Raji (cell line): Measurements from ENCODE around the gene CDCA3.

Source experiments
- POLR2A ChIP-seq: IDR thresholded peaks from 2 replicates; pipeline ENCODE4 v1.6.1; 2011; ENCODE audit warnings: low read depth, low read length, control low read depth; ENCODE audit not compliant: insufficient read depth

The CDCA3 gene

DNA sequence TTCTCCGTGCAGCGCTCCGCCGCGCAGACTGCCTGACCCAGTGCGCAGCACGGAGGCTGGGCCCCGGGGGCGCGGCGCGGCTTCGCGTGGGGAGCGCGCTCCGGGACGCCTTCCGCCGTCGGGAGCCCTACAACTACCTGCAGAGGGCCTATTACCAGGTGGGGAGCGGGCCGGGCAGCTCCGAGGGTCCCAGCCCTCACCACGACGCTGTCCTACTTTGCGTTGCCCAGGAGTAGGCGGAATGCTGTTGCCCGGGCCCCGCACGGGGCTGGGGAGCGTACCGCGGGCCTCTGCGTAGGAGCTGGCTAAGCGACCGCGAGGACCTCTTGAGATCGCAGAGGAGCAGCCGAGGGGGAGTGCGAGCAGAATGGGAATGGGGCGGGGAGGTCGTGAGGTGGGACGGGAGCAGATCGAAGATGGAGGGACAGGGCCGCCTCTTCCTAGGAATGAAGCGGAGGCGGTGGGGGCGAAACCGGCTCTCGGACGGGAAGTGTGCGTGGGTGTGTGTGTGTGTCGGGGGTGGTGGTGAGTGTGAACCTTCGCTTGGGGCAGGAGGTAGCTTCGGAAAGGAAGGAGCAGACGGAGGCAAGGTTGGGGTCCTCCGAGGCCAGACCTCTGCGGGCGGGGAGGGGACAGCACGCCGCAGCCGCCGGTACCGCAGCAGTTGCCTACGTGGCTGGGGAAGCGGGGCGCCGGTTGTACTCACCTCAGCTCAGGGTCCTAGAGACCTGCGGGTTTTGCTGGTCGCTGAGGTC is 22.1 kb downstream of the CDCA3 start:
- TF ChIP-seq POLR2A, result no peak

DNA sequence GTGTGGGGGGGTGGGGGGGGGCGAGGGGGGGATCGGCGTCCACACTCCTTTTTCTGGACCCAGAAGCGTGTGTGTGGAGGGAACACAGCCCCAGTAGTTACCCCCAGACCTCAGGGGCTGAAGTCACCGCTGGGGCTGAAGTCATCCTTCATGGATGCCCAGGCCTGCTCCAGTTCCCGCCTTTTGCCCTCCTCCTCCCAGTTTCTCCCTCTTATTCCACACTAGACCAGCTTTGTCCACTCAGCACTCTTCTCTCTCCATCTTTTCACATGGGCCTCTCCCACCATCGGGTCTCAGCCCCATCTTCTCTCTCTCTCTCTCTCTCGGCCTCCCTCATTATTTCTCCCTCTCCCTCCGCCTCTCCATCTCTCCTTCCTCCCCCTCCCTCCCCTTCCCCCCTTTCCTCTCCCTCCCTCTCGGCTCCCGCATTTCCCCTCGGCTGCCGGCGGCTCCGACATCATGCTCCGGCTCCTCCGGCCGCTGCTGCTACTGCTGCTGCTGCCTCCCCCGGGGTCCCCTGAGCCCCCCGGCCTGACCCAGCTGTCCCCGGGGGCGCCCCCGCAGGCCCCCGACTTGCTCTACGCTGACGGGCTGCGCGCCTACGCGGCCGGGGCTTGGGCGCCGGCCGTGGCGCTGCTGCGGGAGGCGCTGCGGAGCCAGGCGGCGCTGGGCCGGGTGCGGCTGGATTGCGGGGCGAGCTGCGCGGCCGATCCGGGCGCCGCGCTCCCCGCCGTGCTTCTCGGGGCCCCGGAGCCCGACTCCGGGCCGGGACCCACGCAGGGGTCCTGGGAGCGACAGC is 22.9 kb downstream of the CDCA3 start, which contains the start of gene P3H3:
TSS of gene P3H3 (plus strand) at position 426 of the 799 bp plus-strand sequence. CDS start at position 460, 34 bp downstream.
- no peak for TF ChIP-seq POLR2A

DNA sequence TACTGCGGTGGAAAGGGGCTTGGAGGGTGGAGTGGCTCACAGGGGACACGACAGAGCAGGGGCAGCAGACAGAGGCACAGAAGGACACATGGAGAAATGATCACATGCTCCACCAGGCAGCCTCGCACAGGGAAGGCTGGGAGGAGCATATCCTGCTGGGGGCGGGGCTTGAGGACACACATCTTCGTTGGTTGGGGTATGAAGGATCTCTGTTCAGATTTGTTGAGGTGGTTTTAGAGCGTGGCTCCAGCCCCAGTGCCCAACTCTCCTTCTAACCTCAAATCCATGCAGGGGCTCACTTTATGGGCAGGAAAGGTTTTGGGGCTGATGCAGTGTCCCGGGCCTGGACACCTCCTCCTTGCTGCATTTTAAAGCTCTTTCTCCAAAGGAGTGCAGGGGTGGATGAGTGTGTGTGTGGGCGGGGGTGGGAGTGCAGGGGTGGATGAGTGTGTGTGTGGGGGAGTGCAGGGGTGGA is 23.6 kb downstream of the CDCA3 start:
- no peak for TF ChIP-seq POLR2A

DNA sequence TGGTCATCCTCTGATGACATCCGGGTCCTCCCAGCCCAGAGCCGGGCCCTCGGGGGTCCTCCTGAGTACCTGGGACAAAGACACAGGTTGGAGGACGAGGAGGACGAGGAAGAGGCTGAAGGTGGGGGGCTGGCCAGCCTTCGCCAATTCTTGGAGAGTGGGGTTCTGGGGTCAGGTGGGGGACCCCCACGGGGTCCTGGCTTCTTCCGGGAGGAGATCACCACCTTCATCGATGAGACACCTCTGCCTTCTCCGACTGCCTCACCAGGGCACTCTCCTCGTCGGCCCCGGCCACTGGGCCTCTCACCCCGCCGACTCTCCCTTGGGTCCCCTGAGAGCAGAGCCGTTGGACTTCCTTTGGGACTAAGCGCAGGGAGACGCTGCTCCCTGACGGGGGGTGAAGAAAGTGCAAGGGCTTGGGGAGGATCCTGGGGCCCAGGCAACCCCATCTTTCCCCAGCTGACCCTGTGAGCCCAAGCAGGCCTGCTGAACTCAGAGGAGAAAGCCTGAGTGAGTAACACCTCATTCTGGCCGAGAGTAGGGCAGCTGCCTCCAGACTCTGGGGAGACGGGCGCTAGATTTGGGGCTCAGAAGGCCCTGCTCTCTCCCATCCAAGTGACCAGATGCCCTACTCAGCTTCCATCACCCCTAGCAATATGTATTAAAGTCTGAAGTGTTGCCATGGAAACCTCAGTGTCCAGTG is 24.2 kb downstream of the CDCA3 start:
- TF ChIP-seq POLR2A, result no peak

DNA sequence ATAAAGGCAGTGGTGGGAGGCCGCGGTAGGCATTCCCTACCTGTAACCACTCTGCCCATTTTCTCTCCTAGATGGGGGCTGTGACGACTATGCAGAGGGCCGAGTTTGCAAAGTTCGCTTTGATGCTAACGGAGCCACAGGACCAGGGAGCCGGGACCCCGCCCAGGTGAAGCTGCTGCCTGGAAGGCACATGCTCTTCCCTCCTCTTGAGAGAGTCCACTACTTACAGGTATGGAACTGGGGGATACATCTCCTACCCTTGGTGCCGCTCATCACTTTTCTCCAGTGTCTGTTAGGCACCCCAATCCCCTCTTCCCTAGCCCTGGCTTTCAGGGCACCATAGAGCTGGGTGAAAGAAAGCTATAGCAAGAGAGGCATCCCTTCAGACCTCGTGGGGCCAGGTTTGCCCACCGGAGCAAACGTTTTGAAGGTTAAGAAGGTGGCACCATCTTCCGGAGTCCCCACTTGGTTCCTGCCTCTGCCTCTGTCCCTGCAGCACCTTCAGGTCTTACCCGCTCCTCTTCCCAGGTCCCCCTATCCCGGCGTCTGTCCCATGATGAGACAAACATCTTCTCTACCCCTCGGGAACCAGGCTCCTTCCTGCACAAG is 24.9 kb downstream of the CDCA3 start:
- no peak for TF ChIP-seq POLR2A

GRCh38 chr12:6825398-6826124 is 25.5 kb downstream of the CDCA3 start:
- TF ChIP-seq POLR2A, result no peak

DNA sequence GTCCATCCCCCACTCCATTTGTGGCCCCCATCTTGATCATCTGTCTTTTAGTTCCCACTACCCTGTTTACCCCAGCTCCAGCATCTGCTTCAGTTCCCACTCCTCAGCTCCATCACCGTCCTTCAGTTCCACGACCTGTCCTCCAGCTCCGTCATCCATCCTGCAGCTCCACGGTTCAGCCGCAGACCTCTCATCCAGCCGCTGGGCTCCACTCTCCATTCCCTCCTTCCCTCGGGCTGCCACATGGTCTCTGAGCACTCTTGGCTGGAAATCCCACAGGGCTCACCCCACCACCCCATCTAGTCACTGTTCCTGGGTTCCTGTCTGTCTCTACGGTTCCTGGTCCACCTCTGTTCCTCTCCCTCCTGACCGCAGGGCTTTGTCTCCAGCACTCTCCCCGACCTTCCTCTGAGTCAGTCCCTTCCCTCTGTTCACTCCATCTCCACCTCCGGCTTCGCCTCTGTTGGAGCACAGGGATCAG is 26.1 kb downstream of the CDCA3 start:
- no peak for TF ChIP-seq POLR2A

DNA sequence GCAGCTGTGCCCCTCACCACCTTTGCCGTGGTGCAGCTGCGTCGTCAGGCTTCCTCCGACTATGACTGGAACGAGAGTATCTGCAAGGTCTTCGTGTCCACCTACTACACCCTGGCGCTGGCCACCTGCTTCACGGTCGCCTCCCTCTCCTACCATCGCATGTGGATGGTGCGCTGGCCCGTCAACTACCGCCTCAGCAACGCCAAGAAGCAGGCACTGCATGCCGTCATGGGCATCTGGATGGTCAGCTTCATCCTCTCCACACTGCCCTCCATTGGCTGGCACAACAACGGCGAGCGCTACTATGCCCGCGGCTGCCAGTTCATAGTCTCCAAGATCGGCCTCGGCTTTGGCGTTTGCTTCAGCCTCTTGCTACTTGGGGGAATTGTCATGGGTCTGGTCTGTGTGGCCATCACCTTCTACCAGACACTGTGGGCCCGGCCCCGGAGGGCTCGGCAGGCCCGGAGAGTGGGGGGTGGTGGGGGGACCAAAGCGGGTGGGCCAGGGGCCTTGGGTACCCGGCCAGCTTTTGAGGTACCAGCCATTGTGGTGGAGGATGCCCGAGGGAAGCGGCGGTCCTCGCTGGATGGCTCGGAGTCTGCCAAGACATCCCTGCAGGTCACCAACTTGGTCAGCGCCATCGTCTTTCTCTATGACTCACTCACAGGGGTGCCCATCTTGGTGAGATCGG is 26.9 kb downstream of the CDCA3 start:
- no peak for TF ChIP-seq POLR2A

DNA sequence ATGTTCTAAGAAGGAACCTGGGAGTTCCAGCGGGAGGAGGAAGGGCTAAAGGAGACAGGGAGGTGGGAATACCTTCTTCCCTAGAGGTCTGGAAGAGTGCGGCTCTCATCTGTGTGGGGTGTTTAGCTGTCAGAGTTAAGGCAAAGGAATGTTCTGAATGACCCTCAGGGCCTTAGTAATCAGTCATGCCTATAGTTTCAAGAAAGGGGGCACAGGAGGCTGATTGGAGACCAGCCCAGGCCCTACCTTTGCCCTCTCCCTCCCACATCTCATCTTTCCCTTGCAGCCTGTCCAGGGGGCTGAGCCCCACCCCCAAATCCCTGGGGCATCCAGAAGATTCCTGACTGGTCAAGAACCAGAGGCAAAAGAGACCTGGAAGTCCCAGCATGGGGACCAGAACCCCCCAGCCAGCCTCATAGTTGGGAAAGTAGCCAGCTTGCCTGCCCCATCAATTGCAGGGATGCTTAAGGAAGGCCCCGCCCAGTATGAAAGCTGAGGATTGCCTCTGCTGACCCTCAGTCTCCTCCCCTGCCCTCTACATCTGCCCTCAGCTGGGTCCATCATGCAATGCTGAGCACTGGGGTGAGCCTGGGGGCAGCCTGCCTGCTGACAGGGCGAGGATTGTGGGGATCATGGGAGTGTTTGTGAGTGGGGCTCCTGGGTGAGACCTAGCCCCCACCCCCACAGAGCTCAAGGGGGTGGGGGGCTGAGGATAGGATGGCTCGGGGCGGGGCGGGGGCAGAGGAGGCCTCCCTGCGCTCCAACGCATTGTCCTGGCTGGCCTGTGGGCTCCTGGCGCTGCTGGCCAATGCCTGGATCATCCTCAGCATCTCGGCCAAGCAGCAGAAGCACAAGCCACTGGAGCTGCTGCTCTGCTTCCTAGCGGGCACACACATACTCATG is 27.7 kb downstream of the CDCA3 start:
- no peak for TF ChIP-seq POLR2A

GRCh38 chr12:6822426-6823135 is 28.5 kb downstream of the CDCA3 start:
- TF ChIP-seq POLR2A, result no peak

- TF ChIP-seq POLR2A, result no peak
Observed at GRCh38 chr12:6821591-6822425, 29.3 kb downstream of the CDCA3 start, which contains the start of gene GPR162. Gene GPR162 (plus strand): TSS chr12:6821821. CDS start chr12:6823899, 2,078 bp downstream.

GRCh38 chr12:6820166-6820565 is 30.9 kb downstream of the CDCA3 start:
- TF ChIP-seq POLR2A, result no peak
